ENCODE data around the gene NCAM1.

The NCAM1 gene

GRCh38 chr11:113261709-113262475 lies 300.7 kb downstream of the NCAM1 start:
- no peak for DNase-seq

- no peak for DNase-seq
These were observed 301.4 kb downstream of the NCAM1 start for GRCh38 chr11:113262594-113262993.

GRCh38 chr11:113263458-113264259 lies 302.4 kb downstream of the NCAM1 start:
- no peak for DNase-seq

- DNase-seq, result no peak
These were observed 304.1 kb downstream of the NCAM1 start for GRCh38 chr11:113265362-113265761.

- no peak for DNase-seq
These were observed 306.3 kb downstream of the NCAM1 start for GRCh38 chr11:113267493-113267892.

- no peak for DNase-seq
These were observed 307.9 kb downstream of the NCAM1 start for GRCh38 chr11:113269096-113269495.

GRCh38 chr11:113269636-113270035 lies 308.4 kb downstream of the NCAM1 start:
- DNase-seq, result no peak

GRCh38 chr11:113270080-113270479 lies 308.9 kb downstream of the NCAM1 start:
- DNase-seq, result no peak

GRCh38 chr11:113271551-113272245 lies 310.5 kb downstream of the NCAM1 start:
- DNase-seq, result no peak

GRCh38 chr11:113272281-113272680 lies 311.1 kb downstream of the NCAM1 start:
- DNase-seq, result no peak

- DNase-seq, result no peak
These were observed 311.9 kb downstream of the NCAM1 start for GRCh38 chr11:113272927-113273615.

- DNase-seq, result no peak
These were observed 312.5 kb downstream of the NCAM1 start for GRCh38 chr11:113273720-113274119.

GRCh38 chr11:113274713-113275582 lies 313.7 kb downstream of the NCAM1 start:
- no peak for DNase-seq

- no peak for DNase-seq
These were observed 314.4 kb downstream of the NCAM1 start for GRCh38 chr11:113275602-113276001.

GRCh38 chr11:113276466-113276865 lies 315.2 kb downstream of the NCAM1 start:
- no peak for DNase-seq

GRCh38 chr11:113277907-113278306 lies 316.7 kb downstream of the NCAM1 start:
- DNase-seq, result no peak

- DNase-seq, result no peak
These were observed 317.3 kb downstream of the NCAM1 start for GRCh38 chr11:113278481-113278880.

GRCh38 chr11:113278925-113279324 lies 317.7 kb downstream of the NCAM1 start:
- no peak for DNase-seq

GRCh38 chr11:113279591-113279990 lies 318.4 kb downstream of the NCAM1 start:
- no peak for DNase-seq

GRCh38 chr11:113281052-113281725 lies 320.0 kb downstream of the NCAM1 start:
- DNase-seq, result no peak

GRCh38 chr11:113282898-113283437 lies 321.7 kb downstream of the NCAM1 start:
- no peak for DNase-seq
